IMR-90 (cell line): Measurements from ENCODE around the gene RAB37. TPM values are rescaled to one million over a fixed set of nuclear protein-coding genes. Genes with fewer than 3 reads are reported as not detected.

Source experiments
- ATAC-seq: fragments of 200-7000 bp; cut with Tn5 transposase; 2 replicates; pipeline ENCODE4 v1.9.1; 2020; ENCODE audit warnings: low read depth, mild to moderate bottlenecking, moderate library complexity
- BruUV-seq: library from RNA; stranded (reverse); fragments of 400-500 nt; replicated peaks from 2 replicates; lab custom pipeline; 2021; lab: Mats Ljungman, UMichigan
- CTCF ChIA-PET: fragments of 300-600 bp; formaldehyde crosslinking; extraction: SDS; loops from one replicate; lab custom pipeline; 2021; ENCODE audit warnings: antibody characterized with exemption; lab: Yijun Ruan, JAX
- POLR2A ChIA-PET: fragments of 300-600 bp; sonication (Branson Sonifier 250); formaldehyde crosslinking; loops from one replicate; lab custom pipeline; 2022; ENCODE audit warnings: antibody characterized with exemption; ENCODE audit not compliant: unreplicated experiment; lab: Charles Lee
- DNase-seq: peaks from one replicate; pipeline ENCODE4 v3.0.0; 2013
- H2AFZ ChIP-seq: replicated peaks from 2 replicates; pipeline ENCODE3; 2013; ENCODE audit warnings: low read length, mild to moderate bottlenecking; ENCODE audit not compliant: poor library complexity
- H2AK5ac ChIP-seq: 2 replicates; pipeline ENCODE4 v1.6.1; 2013; ENCODE audit warnings: low read depth, low read length, inconsistent platforms
- H2AK9ac ChIP-seq: replicated peaks from 2 replicates; pipeline ENCODE3; 2013; ENCODE audit warnings: mild to moderate bottlenecking, low read depth, low read length, moderate library complexity; ENCODE audit not compliant: poor library complexity
- H2BK120ac ChIP-seq: 2 replicates; pipeline ENCODE4 v1.6.1; 2013; ENCODE audit warnings: low read depth, low read length, inconsistent platforms
- H2BK15ac ChIP-seq: 3 replicates; pipeline ENCODE4 v1.6.1; 2013; ENCODE audit warnings: low read depth, low read length, inconsistent platforms
- H2BK20ac ChIP-seq: 2 replicates; pipeline ENCODE4 v1.6.1; 2013; ENCODE audit warnings: low read depth, mild to moderate bottlenecking, inconsistent platforms, low read length, moderate library complexity
- H2BK5ac ChIP-seq: 2 replicates; pipeline ENCODE4 v1.6.1; 2013; ENCODE audit warnings: mild to moderate bottlenecking, low read depth, low read length, inconsistent platforms; ENCODE audit not compliant: poor library complexity, severe bottlenecking
- H3K14ac ChIP-seq: replicated peaks from 2 replicates; pipeline ENCODE4 v1.6.1; 2013; ENCODE audit warnings: low read depth, low read length, inconsistent platforms
- H3K18ac ChIP-seq: 2 replicates; pipeline ENCODE4 v1.6.1; 2013; ENCODE audit warnings: low read depth, low read length, control low read depth
- H3K23ac ChIP-seq: 2 replicates; pipeline ENCODE4 v1.6.1; 2013; ENCODE audit warnings: low read depth, low read length, inconsistent platforms
- H3K27ac ChIP-seq: 2 replicates; pipeline ENCODE4 v1.5.1; 2013; ENCODE audit warnings: mild to moderate bottlenecking, control low read depth, low read length; ENCODE audit not compliant: insufficient read depth
- H3K27me3 ChIP-seq: 2 replicates; pipeline ENCODE4 v1.6.1; 2013; ENCODE audit warnings: low read length; ENCODE audit not compliant: control insufficient read depth, insufficient read depth
- H3K36me3 ChIP-seq: 2 replicates; pipeline ENCODE4 v1.6.1; 2013; ENCODE audit warnings: low read length, mixed read lengths; ENCODE audit not compliant: control insufficient read depth, insufficient read depth
- H3K4ac ChIP-seq: 2 replicates; pipeline ENCODE4 v1.6.1; 2013; ENCODE audit warnings: low read depth, low read length, inconsistent platforms
- H3K4me1 ChIP-seq: 2 replicates; pipeline ENCODE4 v1.6.1; 2013; ENCODE audit warnings: low read length, mixed read lengths; ENCODE audit not compliant: control insufficient read depth, insufficient read depth
- H3K4me2 ChIP-seq: 2 replicates; pipeline ENCODE4 v1.6.1; 2013; ENCODE audit warnings: low read depth, mild to moderate bottlenecking, control low read depth, low read length, moderate library complexity
- H3K4me3 ChIP-seq: 2 replicates; pipeline ENCODE4 v1.5.1; 2013; ENCODE audit warnings: low read depth, mild to moderate bottlenecking, control low read depth, low read length, moderate library complexity; ENCODE audit not compliant: insufficient read depth
- H3K56ac ChIP-seq: 2 replicates; pipeline ENCODE4 v1.6.1; 2013; ENCODE audit warnings: low read length, inconsistent platforms; ENCODE audit not compliant: insufficient read depth; ENCODE audit errors: extremely low read depth
- H3K79me1 ChIP-seq, 2 experiments: 2 replicates each; pipeline ENCODE4 v1.6.1; 2013; ENCODE audit warnings: low read length in 2 of 2, inconsistent platforms in 1 of 2, low read depth in 1 of 2
- H3K9ac ChIP-seq: 2 replicates; pipeline ENCODE4 v1.6.1; 2013; ENCODE audit warnings: low read depth, low read length, control low read depth
- H3K9me1 ChIP-seq: 2 replicates; pipeline ENCODE4 v1.6.1; 2013; ENCODE audit warnings: low read length, inconsistent platforms; ENCODE audit not compliant: insufficient read depth
- H3K9me3 ChIP-seq: 2 replicates; pipeline ENCODE4 v1.6.1; 2013; ENCODE audit warnings: low read length; ENCODE audit not compliant: control insufficient read depth, insufficient read depth
- H4K20me1 ChIP-seq: 2 replicates; pipeline ENCODE4 v1.6.1; 2013; ENCODE audit warnings: low read length, inconsistent platforms; ENCODE audit not compliant: insufficient read depth
- H4K5ac ChIP-seq: 2 replicates; pipeline ENCODE4 v1.6.1; 2013; ENCODE audit warnings: mild to moderate bottlenecking, low read depth, low read length, control low read depth
- H4K8ac ChIP-seq, 2 experiments: 2 replicates each; pipeline ENCODE4 v1.6.1; 2013; ENCODE audit warnings: low read depth in 2 of 2, low read length in 2 of 2, control low read depth in 1 of 2, inconsistent platforms in 1 of 2
- H4K91ac ChIP-seq: 2 replicates; pipeline ENCODE4 v1.6.1; 2013; ENCODE audit warnings: low read depth, low read length, inconsistent platforms; ENCODE audit not compliant: insufficient read depth
- CHD1 ChIP-seq: IDR thresholded peaks from 2 replicates; pipeline ENCODE4 v1.6.1; 2012; ENCODE audit warnings: low read depth, low read length, improper control_type of control experiment
- MXI1 ChIP-seq: IDR thresholded peaks from 2 replicates; pipeline ENCODE4 v1.6.1; 2012; ENCODE audit warnings: low read depth, mild to moderate bottlenecking, low read length, moderate library complexity, borderline replicate concordance
- RAD21 ChIP-seq: IDR thresholded peaks from 2 replicates; pipeline ENCODE4 v1.6.1; 2012; ENCODE audit warnings: low read length, improper control_type of control experiment
- RFX5 ChIP-seq: IDR thresholded peaks from 2 replicates; pipeline ENCODE4 v1.8.0; 2012; ENCODE audit warnings: low read depth, mild to moderate bottlenecking, low read length, moderate library complexity
- WGBS, 2 experiments: methylation state at CpG; one replicate each; pipeline versions ENCODE4 v1.1.5 to v1.1.7; 2013; ENCODE audit warnings: missing lambda C conversion rate in 2 of 2; ENCODE audit not compliant: insufficient read length in 1 of 2; ENCODE audit errors: extremely low coverage in 2 of 2; 5-methylcytosine and 5-hydroxymethylcytosine counted together
- dilution Hi-C: fragments of 300-500 bp; cut with HindIII; formaldehyde crosslinking; loops from one replicate; pipeline ENCODE4 v1.14.3; 2018; ENCODE audit warnings: low sequenced_read_pairs; ENCODE audit not compliant: unreplicated experiment
- in situ Hi-C: fragments of 300-500 bp; cut with MboI; formaldehyde crosslinking; loops from 3 replicates; pipeline ENCODE4 v1.14.3; 2019; ENCODE audit warnings: low sequenced_read_pairs, inconsistent platforms, mixed read lengths
- intact Hi-C: fragments of 100-400 bp; cut with micrococcal nuclease; formaldehyde crosslinking; loops from 2 replicates; pipeline ENCODE4 v1.10.0; 2022
- polyA plus RNA-seq, 3 experiments: library from polyadenylated mRNA; depleted of rRNA; stranded (reverse); fragments of >200 nt; gene quantifications; 2 replicates each; pipeline ENCODE4 v1.2.3, GENCODE V29; 2012; ENCODE audit warnings: low replicate concordance in 1 of 3
- total RNA-seq: library from RNA; depleted of rRNA; stranded (reverse); fragments of >200 nt; gene quantifications from 2 replicates; pipeline ENCODE4 v1.2.3, GENCODE V29; 2012
- TF ChIP-seq, protein P1 (sequence below): fragments of 150-350 bp; IDR thresholded peaks from 2 replicates; pipeline ENCODE4 v1.6.1; 2017; ENCODE audit warnings: mild to moderate bottlenecking, antibody characterized with exemption, low read length, low read depth

RAB37 gene
- total and polyA plus RNA-seq, 2 of the 4 experiments (the other 2 are of a cell fraction): 0.19 TPM; not detected in 1

- WGBS, 2 experiments: no CpG with 5 or more reads among the region's 3 CpGs
- H4K20me1 ChIP-seq: no peaks in the 10 kb centered on the region
These were observed 49.2 kb upstream of the RAB37 start for GRCh38 chr17:74687886-74688285.

More at GRCh38 chr17:74687886-74688285, 49.2 kb upstream of the RAB37 start:
- Histone ChIP-seq H3K23ac (no peak overlapping the region), H3K4me1 (no peaks in the 10 kb centered on the region), H3K27ac (no peak overlapping the region), H3K14ac (no peak overlapping the region), H3K36me3 (no peaks in the 10 kb centered on the region), H3K79me1 (no peaks in the 10 kb centered on the region), H3K27me3 (no peaks in the 10 kb centered on the region), H4K5ac (no peak overlapping the region), H3K18ac (no peak overlapping the region), H3K56ac (no peak overlapping the region), H3K4ac (no peak overlapping the region), H3K9ac (no peak overlapping the region), H2AK5ac (no peak overlapping the region), H2AFZ (no peak overlapping the region), H2BK5ac (no peak overlapping the region), H2AK9ac (no peak overlapping the region), H4K8ac (no peak overlapping the region), H2BK120ac (no peak overlapping the region), H2BK15ac (no peak overlapping the region), H3K9me3 (no peaks in the 10 kb centered on the region), H3K4me2 (no peak overlapping the region), H2BK20ac (no peak overlapping the region), H3K9me1 (no peaks in the 10 kb centered on the region), H3K4me3 (no peak overlapping the region), H4K91ac (no peak overlapping the region)
- BruUV-seq: no TSS peak
- dilution Hi-C loops (no loop called here), intact Hi-C loops (no loop called here), in situ Hi-C loops (no loop called here)
- DNase-seq (no peak), ATAC-seq (no peak)
- ChIA-PET CTCF (no interaction called here), POLR2A (no interaction called here)
- TF ChIP-seq RAD21 (no peak), MXI1 (no peak), RFX5 (no peak), CHD1 (no peak)
- TF ChIP-seq, protein P1, sequence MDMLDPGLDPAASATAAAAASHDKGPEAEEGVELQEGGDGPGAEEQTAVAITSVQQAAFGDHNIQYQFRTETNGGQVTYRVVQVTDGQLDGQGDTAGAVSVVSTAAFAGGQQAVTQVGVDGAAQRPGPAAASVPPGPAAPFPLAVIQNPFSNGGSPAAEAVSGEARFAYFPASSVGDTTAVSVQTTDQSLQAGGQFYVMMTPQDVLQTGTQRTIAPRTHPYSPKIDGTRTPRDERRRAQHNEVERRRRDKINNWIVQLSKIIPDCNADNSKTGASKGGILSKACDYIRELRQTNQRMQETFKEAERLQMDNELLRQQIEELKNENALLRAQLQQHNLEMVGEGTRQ: no peak
